Stimulated activated CD4-positive, alpha-beta T cell treated with anti-CD3 and anti-CD28 coated beads, Interleukin-12 subunit alpha, Interleukin-12 subunit beta, amount 100 ng/mL, for 24 hours (primary cell): ENCODE measurements around the gene GPC4.

Experiments
- DNase-seq, 2 experiments: peaks; one replicate each; pipeline ENCODE4 v3.0.0-alpha.2; 2020; ENCODE audit warnings: low read depth in 2 of 2

Gene GPC4

GRCh38 chrX:133415276-133416105, at the start of gene GPC4:
Gene GPC4, minus strand, starts transcription at chrX:133415489. Its CDS starts 524 bp downstream, at chrX:133414965.
- DNase-seq, result no peak

- DNase-seq, result no peak
These were observed 45.9 kb upstream of the GPC4 start for GRCh38 chrX:133461231-133461630.

DNA sequence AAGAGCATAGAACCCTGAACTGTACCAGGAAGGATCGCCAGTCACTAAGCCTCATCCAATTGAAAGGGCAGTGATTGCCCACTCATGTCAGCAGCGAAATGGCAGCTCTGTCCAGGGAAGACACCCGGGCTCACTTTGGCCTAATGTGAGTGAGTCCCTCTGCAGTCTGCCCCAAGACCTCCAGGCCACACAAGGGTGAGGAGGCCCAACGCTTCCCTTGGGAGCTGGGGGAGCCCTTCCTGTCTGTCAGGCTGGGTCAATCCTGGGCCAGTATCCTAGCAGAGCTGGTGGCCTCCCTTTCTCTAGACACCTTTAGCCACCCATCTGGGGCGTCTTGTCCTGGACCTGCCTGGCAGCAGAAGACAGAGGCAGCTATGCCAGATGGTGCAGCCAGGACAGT, 39.6 kb upstream of the GPC4 start:
- no peak for DNase-seq

- DNase-seq, result no peak
These were observed 39.2 kb upstream of the GPC4 start for GRCh38 chrX:133454491-133454914.

- DNase-seq, result no peak
These were observed 33.3 kb upstream of the GPC4 start for GRCh38 chrX:133448512-133449076.

DNA sequence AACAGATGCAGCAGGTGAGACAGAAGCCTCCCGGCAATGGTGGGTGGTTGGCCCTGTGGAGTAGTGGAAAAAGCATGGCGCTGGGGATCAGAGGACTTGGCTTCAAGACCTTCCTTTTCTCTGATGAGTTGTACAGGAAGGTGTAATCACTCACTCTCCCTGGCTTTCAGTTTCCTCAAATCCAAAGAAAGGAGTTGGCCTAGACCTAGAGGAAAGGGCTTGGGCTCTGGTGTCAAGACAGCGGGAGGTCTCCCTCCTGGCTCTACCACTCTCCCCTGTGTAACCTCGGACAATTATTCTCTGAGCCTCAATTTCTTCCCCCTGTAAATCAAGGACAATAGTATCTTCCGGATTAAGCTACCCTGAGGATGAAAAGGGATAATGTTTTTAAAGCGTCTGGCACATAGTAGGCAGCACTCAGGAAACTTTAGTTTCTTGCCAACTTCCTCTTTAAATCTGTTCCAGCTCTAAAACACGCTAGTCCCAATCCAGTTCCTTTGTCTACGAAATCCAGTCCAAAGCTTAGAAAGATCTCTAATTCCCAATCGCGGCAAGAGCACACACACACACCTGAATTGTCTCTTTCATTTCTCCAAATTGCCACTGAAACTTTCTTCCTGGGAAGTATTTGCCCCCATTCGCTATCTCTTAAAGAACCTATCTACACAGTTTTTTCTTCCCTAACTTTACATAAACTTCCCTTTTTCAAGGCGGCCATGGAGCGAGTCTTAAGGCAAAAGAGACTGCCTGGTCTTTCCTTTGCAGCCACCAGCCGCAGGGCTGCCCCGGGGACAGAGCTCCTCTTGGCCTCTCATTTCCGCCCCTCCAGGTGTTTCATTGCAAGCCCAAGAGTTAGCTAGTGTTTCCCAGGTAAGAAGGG, 29.9 kb upstream of the GPC4 start:
- no peak for DNase-seq

- DNase-seq, result no peak
These were observed 28.9 kb upstream of the GPC4 start for GRCh38 chrX:133444196-133444595.

GRCh38 chrX:133440797-133441163, 25.5 kb upstream of the GPC4 start:
- no peak for DNase-seq

GRCh38 chrX:133440081-133440796, 24.9 kb upstream of the GPC4 start:
- no peak for DNase-seq

DNA sequence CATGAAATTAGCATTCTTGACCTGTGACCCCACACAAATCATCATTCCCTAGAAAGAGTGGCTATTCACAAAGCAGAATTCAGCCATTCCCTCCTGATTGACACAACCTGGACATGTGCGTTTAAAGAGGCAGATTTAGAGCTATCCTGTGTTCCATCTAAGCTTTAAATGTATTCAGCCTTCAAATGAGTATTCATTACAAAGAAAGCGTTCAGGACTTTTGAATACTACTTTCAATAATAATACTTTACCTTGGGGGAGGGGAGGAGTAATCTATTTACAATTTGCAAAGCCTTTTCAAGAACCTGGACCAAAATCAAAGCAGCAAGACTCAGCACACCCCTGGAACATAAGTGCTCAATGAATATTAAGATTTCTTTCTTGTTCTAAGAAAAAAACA, 22.5 kb upstream of the GPC4 start:
- DNase-seq, result no peak

DNA sequence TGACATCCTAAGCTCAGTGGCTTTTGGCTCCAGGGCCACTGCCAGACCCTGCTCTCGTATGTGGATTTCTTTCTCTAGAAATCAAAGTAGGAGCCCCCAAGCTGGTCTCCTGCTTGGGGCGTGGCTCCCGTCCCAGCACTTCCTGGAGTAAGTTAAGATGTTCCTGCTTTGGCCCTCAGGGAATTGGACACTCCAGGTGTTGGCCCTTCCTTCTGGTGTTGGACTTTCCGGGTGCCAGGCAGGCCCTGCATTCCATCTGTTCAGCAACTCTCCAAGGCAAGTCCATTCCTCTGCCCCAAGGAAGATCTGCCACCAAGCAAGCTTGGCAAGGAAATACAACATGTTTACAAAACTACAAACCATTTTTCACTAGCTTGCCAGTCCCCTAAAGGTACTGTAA, 22.1 kb upstream of the GPC4 start:
- no peak for DNase-seq

GRCh38 chrX:133435544-133436124, 20.3 kb upstream of the GPC4 start:
- DNase-seq, result no peak

- no peak for DNase-seq
These were observed 19.0 kb upstream of the GPC4 start for GRCh38 chrX:133434197-133434820.

GRCh38 chrX:133419911-133420310, 4.6 kb upstream of the GPC4 start:
- no peak for DNase-seq

DNA sequence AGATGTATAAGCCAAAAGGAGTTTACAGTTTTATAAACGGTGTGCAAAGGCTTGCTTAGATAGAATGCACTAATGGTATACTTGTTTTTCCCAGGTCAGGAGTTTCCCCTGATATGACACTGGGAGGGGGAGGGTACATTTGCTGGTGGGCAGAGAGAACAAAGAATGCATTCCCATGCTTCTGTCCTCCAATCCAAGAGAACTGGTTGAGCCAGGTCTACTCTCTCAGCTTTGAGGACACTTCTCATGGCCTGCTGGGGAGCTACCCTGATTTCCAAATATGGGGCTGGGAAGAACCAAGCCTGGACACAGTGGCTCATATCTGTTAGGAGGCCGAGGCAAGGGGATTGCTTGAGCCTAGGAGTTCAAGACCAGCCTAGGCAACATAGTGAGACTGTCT, 3.3 kb upstream of the GPC4 start:
- DNase-seq, result no peak

DNA sequence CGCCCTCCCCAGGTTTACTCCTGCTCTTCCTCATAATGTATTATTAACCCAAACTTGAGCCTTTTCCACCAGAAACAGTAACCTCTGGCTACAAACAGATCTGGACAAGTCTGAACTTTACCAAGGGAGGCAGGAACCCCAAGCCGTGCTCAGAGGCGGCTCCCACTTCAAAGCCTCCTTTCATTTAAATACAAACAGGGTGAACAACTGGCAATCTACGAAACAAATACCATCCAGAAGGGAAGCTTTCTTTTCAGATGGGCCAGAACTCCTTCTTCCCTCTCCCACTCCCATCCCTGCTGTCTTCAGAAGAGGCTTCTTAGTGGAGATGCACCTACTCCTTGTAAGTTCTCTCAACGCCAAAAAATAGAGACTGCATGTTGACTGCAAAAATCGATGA, 2.1 kb upstream of the GPC4 start:
- no peak for DNase-seq

DNA sequence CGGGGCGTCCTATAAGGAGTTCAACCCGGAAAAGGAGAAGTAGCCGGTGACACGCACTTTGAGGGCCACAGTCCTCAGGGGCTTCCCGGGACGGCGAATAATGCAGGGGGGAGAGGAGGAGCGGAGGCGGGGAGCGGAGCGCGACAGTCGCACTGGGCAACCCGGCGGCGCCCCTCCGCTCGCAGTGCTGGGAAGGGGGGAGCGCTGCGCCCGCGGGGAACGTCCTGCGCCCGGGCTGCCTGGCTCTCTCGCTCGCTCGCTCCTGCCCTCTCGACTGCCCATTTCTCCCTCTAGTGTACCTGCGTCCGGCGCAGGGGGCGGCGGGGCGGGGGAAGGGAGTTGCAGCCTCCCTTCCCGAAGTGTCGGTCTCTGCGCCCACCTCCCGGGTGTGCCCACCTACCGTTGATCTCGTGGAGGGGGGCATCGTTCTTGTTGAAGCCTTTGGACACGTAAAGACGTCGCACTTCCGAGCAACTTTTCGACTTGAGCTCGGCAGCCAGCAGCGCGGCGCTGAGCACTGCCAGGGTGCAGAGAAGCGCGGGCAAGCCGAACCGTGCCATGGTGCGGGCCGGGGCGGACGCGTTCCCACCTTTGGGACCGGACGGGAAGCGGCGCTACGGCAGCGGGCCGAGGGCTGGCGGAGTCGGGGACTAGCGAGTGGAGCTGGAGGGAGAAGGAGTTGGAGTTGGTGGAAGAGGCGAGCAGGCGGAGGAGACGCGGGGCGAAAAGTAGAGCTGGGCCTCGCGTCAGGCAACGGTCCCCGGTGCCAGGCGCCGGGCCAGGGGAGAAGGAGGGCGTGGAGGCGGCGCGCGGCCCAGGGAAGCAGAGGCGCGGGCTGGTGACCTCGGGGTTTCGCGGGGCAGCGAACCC, 648 bp downstream of the GPC4 start:
- no peak for DNase-seq

GRCh38 chrX:133413218-133413925, 1.9 kb downstream of the GPC4 start:
- no peak for DNase-seq

DNA sequence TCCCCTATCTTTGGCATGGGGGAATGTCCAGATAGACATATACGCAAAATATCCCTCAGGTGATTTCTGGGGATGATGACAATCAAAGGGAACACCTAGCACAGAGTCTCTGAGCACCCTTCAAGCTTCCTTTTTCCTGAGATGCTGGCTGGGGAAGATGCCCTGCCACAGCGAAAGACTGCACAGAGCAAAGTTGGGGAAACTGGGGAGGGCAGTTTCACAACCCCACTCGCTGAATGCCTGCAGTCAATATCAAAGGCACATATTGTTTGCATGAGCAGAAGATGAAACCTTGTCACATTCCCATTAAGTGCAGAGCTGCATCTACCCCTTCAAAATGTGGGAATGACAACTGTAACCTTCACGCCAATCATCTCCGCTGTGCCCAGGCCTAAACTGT, 2.6 kb downstream of the GPC4 start:
- DNase-seq, result no peak
